Gastrocnemius medialis (tissue), 4 donors: ENCODE data around the gene TMOD4.

Experiments used
- POLR2A ChIP-seq, 2 donors: fragments of 450-650 bp; IDR thresholded peaks; one replicate each; pipeline ENCODE4 v1.6.1; 2017; ENCODE audit warnings: antibody characterized with exemption in 2 of 2, mild to moderate bottlenecking in 2 of 2, moderate library complexity in 2 of 2
- TF ChIP-seq, protein P1 (sequence below), 5 experiments: fragments of 450-650 bp in 3 of 5; fragments of 200-600 bp in 2 of 5; sonication (generic) in 2 of 5; IDR thresholded peaks in 4 of 5; conservative IDR thresholded peaks in 1 of 5; 1 replicate in 4 of 5; 2 replicates in 1 of 5; pipeline ENCODE4 v1.5.1; 2016 to 2019; ENCODE audit warnings: antibody characterized with exemption in 5 of 5, mild to moderate bottlenecking in 3 of 5, moderate library complexity in 3 of 5

DNA sequence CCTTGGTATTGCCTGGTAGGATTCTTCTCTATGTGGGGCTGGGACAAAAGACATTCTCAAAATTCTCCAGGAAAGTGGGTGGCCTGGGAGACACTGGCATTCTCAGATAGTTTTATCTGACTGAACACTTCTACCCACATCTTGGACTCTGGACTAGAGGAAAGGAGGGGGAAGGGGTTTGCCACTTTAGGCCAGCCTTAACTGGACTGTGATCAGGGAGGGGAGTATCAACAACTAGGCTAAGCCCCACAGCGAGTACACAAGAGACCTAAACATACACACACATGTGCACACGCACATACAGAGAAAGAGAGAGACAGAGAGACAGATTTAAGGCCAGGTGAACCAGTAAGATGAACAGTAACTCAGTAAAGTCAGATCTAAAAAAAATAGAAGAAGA is 28.1 kb downstream of the TMOD4 start:
- TF ChIP-seq, protein P1, sequence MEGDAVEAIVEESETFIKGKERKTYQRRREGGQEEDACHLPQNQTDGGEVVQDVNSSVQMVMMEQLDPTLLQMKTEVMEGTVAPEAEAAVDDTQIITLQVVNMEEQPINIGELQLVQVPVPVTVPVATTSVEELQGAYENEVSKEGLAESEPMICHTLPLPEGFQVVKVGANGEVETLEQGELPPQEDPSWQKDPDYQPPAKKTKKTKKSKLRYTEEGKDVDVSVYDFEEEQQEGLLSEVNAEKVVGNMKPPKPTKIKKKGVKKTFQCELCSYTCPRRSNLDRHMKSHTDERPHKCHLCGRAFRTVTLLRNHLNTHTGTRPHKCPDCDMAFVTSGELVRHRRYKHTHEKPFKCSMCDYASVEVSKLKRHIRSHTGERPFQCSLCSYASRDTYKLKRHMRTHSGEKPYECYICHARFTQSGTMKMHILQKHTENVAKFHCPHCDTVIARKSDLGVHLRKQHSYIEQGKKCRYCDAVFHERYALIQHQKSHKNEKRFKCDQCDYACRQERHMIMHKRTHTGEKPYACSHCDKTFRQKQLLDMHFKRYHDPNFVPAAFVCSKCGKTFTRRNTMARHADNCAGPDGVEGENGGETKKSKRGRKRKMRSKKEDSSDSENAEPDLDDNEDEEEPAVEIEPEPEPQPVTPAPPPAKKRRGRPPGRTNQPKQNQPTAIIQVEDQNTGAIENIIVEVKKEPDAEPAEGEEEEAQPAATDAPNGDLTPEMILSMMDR (IDR thresholded peaks at IDR 0.05 in 4 of 5, conservative IDR thresholded peaks at IDR 0.05 in 1 of 5) = no peak
- TF ChIP-seq POLR2A (IDR thresholded peaks at IDR 0.05) = no peak
